Uterus (tissue), 4 donors: ENCODE results near the gene TAS2R1. TPM values are rescaled to one million over a fixed set of nuclear protein-coding genes. Genes with fewer than 3 reads are reported as not detected.

Source experiments
- DNase-seq, 2 donors: peaks; one replicate each; pipeline ENCODE4 v3.0.0-alpha.2; 2019 to 2020
- H3K27ac ChIP-seq, 2 donors: fragments of 200-600 bp; sonication (generic); 1 replicate in 1 of 2; 2 replicates in 1 of 2; pipeline ENCODE4 v1.5.1; 2016 to 2018
- H3K27me3 ChIP-seq, 2 donors: fragments of 200-600 bp; sonication (generic); one replicate each; pipeline ENCODE4 v1.5.1; 2018 to 2019; ENCODE audit warnings: control low read depth in 1 of 2
- H3K36me3 ChIP-seq, 2 donors: fragments of 200-600 bp; sonication (generic); one replicate each; pipeline ENCODE4 v1.5.1; 2019; ENCODE audit warnings: control low read depth in 1 of 2
- H3K4me1 ChIP-seq, 2 donors: fragments of 200-600 bp; sonication (generic); one replicate each; pipeline ENCODE4 v1.5.1; 2018 to 2019; ENCODE audit warnings: control low read depth in 1 of 2
- H3K4me3 ChIP-seq, 2 donors: fragments of 200-600 bp; sonication (generic); 1 replicate in 1 of 2; 2 replicates in 1 of 2; pipeline ENCODE4 v1.5.1; 2018 to 2019; ENCODE audit warnings: mild to moderate bottlenecking in 1 of 2
- H3K9me3 ChIP-seq, 2 donors: fragments of 200-600 bp; sonication (generic); one replicate each; pipeline ENCODE4 v1.5.1; 2019; ENCODE audit warnings: control low read depth in 1 of 2
- POLR2A ChIP-seq, 2 donors: fragments of 450-650 bp; IDR thresholded peaks; one replicate each; pipeline ENCODE4 v1.6.1; 2016; ENCODE audit warnings: antibody characterized with exemption in 2 of 2, mild to moderate bottlenecking in 1 of 2, moderate library complexity in 1 of 2
- intact Hi-C: fragments of 100-400 bp; cut with DNase I; formaldehyde crosslinking; loops from one replicate; pipeline ENCODE4 v1.15.1; 2023; ENCODE audit warnings: low total_unique reads
- total RNA-seq, 4 donors: library from RNA; depleted of rRNA in 3 of 4; stranded (reverse); fragments of >200 nt in 3 of 4; gene quantifications; one replicate each; pipeline versions ENCODE4 v1.1.0 to v1.2.4, GENCODE V29; 2014 to 2023
- TF ChIP-seq, protein P1 (sequence below), 4 experiments: fragments of 200-600 bp in 2 of 4; fragments of 450-650 bp in 2 of 4; sonication (generic) in 2 of 4; IDR thresholded peaks; one replicate each; pipeline ENCODE4 v1.5.1; 2016 to 2019; ENCODE audit warnings: antibody characterized with exemption in 4 of 4, mild to moderate bottlenecking in 2 of 4, moderate library complexity in 1 of 4
- donor health status: DM: yes; HTN: yes; CAD: no.

The TAS2R1 gene
- total RNA-seq, 4 donors from 2014 or later, result not detected

DNA sequence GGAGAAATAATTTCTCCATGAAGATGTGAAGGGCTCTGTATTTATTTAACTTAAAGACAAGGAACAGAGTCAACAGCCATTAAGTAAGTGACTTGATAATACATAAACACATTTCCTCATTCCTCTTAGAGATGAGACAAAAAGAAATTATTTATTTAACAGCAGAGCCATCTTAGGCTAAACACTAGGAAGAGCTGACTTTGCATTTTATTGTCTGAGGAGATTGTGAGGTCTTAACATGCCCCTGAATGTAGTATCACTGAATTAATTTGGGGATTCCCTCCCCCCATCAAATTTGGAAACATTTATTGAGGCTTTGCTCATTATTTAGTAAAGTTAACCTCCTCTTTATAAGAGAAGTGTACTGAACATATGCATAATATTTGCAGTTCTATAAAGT is 35.2 kb downstream of the TAS2R1 start:
- Histone ChIP-seq H3K27ac (no peak overlapping the region), H3K9me3 (no peaks in the 10 kb centered on the region), H3K4me1 (no peaks in the 10 kb centered on the region), H3K27me3 (no peaks in the 10 kb centered on the region), H3K36me3 (no peaks in the 10 kb centered on the region), H3K4me3 (no peak overlapping the region)
- intact Hi-C loops, result no loop called here
- TF ChIP-seq, protein P1, sequence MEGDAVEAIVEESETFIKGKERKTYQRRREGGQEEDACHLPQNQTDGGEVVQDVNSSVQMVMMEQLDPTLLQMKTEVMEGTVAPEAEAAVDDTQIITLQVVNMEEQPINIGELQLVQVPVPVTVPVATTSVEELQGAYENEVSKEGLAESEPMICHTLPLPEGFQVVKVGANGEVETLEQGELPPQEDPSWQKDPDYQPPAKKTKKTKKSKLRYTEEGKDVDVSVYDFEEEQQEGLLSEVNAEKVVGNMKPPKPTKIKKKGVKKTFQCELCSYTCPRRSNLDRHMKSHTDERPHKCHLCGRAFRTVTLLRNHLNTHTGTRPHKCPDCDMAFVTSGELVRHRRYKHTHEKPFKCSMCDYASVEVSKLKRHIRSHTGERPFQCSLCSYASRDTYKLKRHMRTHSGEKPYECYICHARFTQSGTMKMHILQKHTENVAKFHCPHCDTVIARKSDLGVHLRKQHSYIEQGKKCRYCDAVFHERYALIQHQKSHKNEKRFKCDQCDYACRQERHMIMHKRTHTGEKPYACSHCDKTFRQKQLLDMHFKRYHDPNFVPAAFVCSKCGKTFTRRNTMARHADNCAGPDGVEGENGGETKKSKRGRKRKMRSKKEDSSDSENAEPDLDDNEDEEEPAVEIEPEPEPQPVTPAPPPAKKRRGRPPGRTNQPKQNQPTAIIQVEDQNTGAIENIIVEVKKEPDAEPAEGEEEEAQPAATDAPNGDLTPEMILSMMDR (IDR thresholded peaks at IDR 0.05), result no peak
- TF ChIP-seq POLR2A (IDR thresholded peaks at IDR 0.05), result no peak
- no peak for DNase-seq

GRCh38 chr5:9589049-9589835 is 40.9 kb downstream of the TAS2R1 start:
- DNase-seq, result no peak
- Histone ChIP-seq H3K27me3 (no peaks in the 10 kb centered on the region), H3K36me3 (no peaks in the 10 kb centered on the region), H3K9me3 (no peaks in the 10 kb centered on the region), H3K4me1 (no peaks in the 10 kb centered on the region), H3K27ac (no peak overlapping the region), H3K4me3 (no peak overlapping the region)
- intact Hi-C loops, result no loop called here
- no peak for TF ChIP-seq POLR2A (IDR thresholded peaks at IDR 0.05)
- TF ChIP-seq, protein P1 (IDR thresholded peaks at IDR 0.05), result no peak

DNA sequence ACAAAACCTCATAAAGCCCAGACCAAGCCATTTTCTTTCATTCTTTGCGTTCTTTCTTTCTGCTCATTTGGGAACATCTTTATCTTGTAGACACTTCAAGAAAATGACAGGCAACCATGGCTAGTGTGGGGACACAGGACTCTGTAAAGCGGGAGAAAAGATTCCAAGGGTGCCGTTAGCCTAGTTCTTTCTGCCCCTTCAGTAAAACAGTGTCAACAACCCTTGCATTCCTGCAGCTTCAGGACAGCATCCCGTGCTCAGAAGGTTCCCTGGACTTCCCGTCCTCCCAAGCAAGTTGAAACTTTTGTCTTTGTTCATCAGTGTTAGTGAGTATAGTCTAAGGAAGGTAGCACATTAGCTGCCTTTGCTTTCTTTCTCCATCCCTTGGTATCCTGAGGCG is 41.9 kb downstream of the TAS2R1 start:
- H3K4me1 ChIP-seq, result no peaks in the 10 kb centered on the region
- H3K36me3 ChIP-seq, result no peaks in the 10 kb centered on the region
- H3K4me3 ChIP-seq, result no peak overlapping the region
- intact Hi-C loops, result no loop called here
- no peaks in the 10 kb centered on the region for H3K9me3 ChIP-seq
- H3K27ac ChIP-seq, result no peak overlapping the region
- DNase-seq, result no peak
- TF ChIP-seq POLR2A (IDR thresholded peaks at IDR 0.05), result no peak
- TF ChIP-seq, protein P1 (IDR thresholded peaks at IDR 0.05), result no peak
- H3K27me3 ChIP-seq, result no peaks in the 10 kb centered on the region

- Histone ChIP-seq H3K4me1 (no peaks in the 10 kb centered on the region), H3K27ac (no peak overlapping the region), H3K36me3 (no peaks in the 10 kb centered on the region), H3K9me3 (no peaks in the 10 kb centered on the region), H3K27me3 (no peaks in the 10 kb centered on the region), H3K4me3 (no peak overlapping the region)
- intact Hi-C loops, result no loop called here
- TF ChIP-seq POLR2A (IDR thresholded peaks at IDR 0.05), result no peak
- TF ChIP-seq, protein P1 (IDR thresholded peaks at IDR 0.05), result no peak
- DNase-seq, result no peak
These were observed 43.0 kb downstream of the TAS2R1 start for GRCh38 chr5:9587135-9587534.

GRCh38 chr5:9582406-9582805 is 47.7 kb downstream of the TAS2R1 start:
- no peaks in the 10 kb centered on the region for H3K27me3 ChIP-seq
- intact Hi-C loops, result no loop called here
- no peak for DNase-seq
- TF ChIP-seq, protein P1 (IDR thresholded peaks at IDR 0.05), result no peak
- TF ChIP-seq POLR2A (IDR thresholded peaks at IDR 0.05), result no peak
- H3K4me3 ChIP-seq, result no peak overlapping the region
- H3K4me1 ChIP-seq, result no peaks in the 10 kb centered on the region
- no peaks in the 10 kb centered on the region for H3K9me3 ChIP-seq
- no peak overlapping the region for H3K27ac ChIP-seq
- no peaks in the 10 kb centered on the region for H3K36me3 ChIP-seq

Other genes with a start within 250 kb of the TAS2R1 start
- gene SEMA5A, start 84.3 kb downstream of the TAS2R1 start, total RNA-seq, result 100 to 1,000 TPM in 1 of 4 donors, 1 to 10 TPM in 3; 2.4 to 129 (median 10.0) TPM